Measurements from ENCODE around the gene OSBP. TPM values are rescaled to one million over a fixed set of nuclear protein-coding genes. Genes with fewer than 3 reads are reported as not detected.

OSBP gene
- 16.5 and 22.4 TPM in 2 replicates for total RNA-seq

GRCh38 chr11:59615637-59616395, at the start of gene OSBP:
Gene OSBP (minus strand): TSS chr11:59615774. CDS start chr11:59615664, 110 bp downstream.

Other genes starting within 250 kb of the OSBP start
- not detected in 2 replicates for gene OR5A2, start 189.4 kb downstream of the OSBP start, total RNA-seq
- gene OR5A1, start 179.3 kb downstream of the OSBP start, total RNA-seq, result not detected in 2 replicates
- gene OR4D6, start 158.8 kb downstream of the OSBP start, total RNA-seq, result not detected in 2 replicates
- not detected in 2 replicates for gene OR4D10, start 142.5 kb downstream of the OSBP start, total RNA-seq
- gene OR4D11, start 112.2 kb downstream of the OSBP start, total RNA-seq, result not detected in 2 replicates
- gene OR4D9, start 104.2 kb downstream of the OSBP start, total RNA-seq, result not detected in 2 replicates
- gene PATL1, start 53.3 kb upstream of the OSBP start, total RNA-seq, result 12.7 and 13.9 TPM in 2 replicates
- gene OR10V1, start 98.1 kb upstream of the OSBP start, total RNA-seq, result not detected in 2 replicates
- gene STX3, start 139.6 kb upstream of the OSBP start, total RNA-seq, result 19.7 and 48.4 TPM in 2 replicates
- gene MRPL16, start 195.0 kb upstream of the OSBP start, total RNA-seq, result 38.2 and 55.6 TPM in 2 replicates
- not detected in 2 replicates for gene CBLIF, start 229.7 kb upstream of the OSBP start, total RNA-seq